HT1080 (cell line): Measurements from ENCODE around the gene LMTK2. TPM values are rescaled to one million over a fixed set of nuclear protein-coding genes. Genes with fewer than 3 reads are reported as not detected.

ENCODE experiments used
- DNase-seq: peaks from one replicate; pipeline ENCODE4 v3.0.0-alpha.2; 2015; ENCODE audit warnings: low read depth
- polyA plus RNA-seq, 2 experiments: library from polyadenylated mRNA; depleted of rRNA; stranded (reverse); fragments of >200 nt; gene quantifications; 2 replicates each; pipeline ENCODE4 v1.2.3, GENCODE V29; 2015
- total RNA-seq: library from RNA; depleted of rRNA; stranded (reverse); fragments of >200 nt; shearing (Covaris generic); gene quantifications from 2 replicates; pipeline ENCODE4 v1.2.3, GENCODE V29; 2014; rRNA removed

The LMTK2 gene
- 7.1 and 8.0 TPM in 2 replicates for total RNA-seq
- polyA plus RNA-seq (2015; cell fraction: cytosol; rRNA removed) = 6.1 and 7.6 TPM in 2 replicates
- polyA plus RNA-seq (2015; cell fraction: nucleus; rRNA removed) = 12.3 and 12.7 TPM in 2 replicates

- DNase-seq = peak; percentile 85
These were observed at the start of gene LMTK2 for GRCh38 chr7:98106647-98107312. Gene LMTK2, plus strand, starts transcription at chr7:98106862. Its CDS starts 316 bp downstream, at chr7:98107178.

DNA sequence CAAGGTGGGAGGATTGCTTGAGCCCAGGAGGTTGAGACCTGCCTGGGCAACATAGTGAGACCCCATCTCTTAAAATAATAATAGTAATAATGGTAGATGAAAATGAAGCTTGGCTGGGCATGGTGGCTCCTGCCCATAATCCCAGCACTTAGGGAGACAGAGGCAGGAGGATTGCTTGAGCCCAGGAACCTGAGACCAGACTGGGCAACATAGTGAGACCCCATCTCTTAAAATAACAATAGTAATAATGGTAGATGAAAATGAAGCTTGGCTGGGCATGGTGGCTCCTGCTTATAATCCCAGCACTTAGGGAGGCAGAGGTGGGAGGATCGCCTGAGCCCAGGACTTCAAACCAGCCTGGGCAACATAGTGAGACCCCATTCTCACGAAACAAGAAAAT lies 49.5 kb upstream of the LMTK2 start:
- no peak for DNase-seq

- DNase-seq = no peak
These were observed 48.5 kb upstream of the LMTK2 start for GRCh38 chr7:98058186-98058585.

- DNase-seq = no peak
These were observed 42.4 kb upstream of the LMTK2 start for GRCh38 chr7:98064233-98064632.

GRCh38 chr7:98066208-98066607 lies 40.5 kb upstream of the LMTK2 start:
- DNase-seq = no peak

- DNase-seq = no peak
These were observed 39.6 kb upstream of the LMTK2 start for GRCh38 chr7:98066934-98067507.

DNA sequence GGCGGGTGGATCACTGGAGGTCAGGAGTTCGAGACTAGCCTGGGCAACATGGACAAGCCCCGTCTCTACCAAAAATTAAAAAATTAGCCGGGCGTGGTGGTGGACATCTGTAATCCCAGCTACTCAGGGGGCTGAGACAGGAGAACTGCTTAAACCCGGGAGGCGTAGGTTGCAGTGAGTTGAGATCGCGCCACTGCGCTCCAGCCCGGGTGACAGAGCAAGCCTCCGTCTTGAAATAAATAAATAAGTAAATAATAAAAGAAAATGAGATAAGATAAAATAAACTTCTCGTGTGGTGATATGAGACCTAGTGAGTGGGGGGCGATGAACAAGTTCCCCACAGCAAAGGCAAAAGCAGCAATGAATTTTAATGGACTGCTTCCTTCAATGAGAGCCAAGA lies 33.6 kb upstream of the LMTK2 start:
- no peak for DNase-seq

DNA sequence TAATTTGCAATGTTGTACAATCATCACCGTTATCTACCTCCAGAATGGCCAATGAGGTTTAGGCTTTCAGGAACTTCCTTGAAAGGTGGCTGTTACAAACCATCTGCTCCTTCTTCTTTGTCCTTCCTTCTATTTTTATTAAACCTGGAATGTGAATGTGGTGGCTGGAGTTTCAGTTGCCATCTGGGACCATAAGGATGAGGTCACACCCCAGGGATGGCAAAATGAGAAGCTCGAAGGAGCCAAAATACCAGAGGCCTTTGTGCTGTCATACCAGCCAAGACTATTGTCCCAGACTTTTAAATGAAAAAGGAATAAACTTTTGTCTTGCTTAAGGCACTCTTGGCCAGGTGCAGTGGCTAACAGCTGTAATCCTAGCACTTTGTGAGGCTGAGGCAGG lies 30.9 kb upstream of the LMTK2 start:
- DNase-seq = no peak

- no peak for DNase-seq
These were observed 28.9 kb upstream of the LMTK2 start for GRCh38 chr7:98077762-98078161.

GRCh38 chr7:98078197-98078870 lies 28.3 kb upstream of the LMTK2 start:
- no peak for DNase-seq

DNA sequence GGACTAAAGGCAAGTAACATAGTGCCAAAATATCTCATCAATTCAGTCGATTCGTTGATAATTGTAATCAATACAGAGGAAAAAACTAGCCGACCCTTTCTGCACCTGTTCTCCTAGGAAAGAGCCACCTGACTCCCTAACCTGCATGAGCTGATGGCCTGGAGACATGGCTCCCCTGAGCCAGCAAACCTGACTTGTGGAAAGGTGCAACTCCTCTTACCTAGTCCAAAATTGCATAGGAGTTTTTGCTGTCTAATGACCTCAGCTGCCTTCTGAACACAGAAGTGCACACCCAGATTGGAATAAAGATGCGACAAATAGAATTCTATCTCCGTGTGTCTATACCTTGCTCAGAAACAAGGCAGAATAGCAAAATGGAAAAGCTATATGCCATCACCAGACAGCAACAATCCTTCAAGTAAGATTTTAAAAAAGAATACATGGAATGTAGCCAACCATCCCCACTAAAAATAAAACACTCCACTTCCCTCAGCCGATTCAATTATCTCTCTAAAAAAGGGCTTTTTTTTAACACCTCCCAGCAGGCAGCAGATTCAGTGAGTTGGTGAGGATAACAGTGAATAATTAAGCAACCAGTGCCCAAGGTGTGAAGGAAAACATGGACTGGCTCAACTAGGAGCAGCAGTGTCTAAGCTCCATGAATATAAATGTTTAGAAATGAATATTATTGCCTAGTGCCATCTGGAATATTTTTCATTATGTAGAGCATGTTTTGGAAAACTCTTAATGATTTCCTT lies 26.6 kb upstream of the LMTK2 start:
- no peak for DNase-seq

- no peak for DNase-seq
These were observed 25.3 kb upstream of the LMTK2 start for GRCh38 chr7:98081319-98081718.

DNA sequence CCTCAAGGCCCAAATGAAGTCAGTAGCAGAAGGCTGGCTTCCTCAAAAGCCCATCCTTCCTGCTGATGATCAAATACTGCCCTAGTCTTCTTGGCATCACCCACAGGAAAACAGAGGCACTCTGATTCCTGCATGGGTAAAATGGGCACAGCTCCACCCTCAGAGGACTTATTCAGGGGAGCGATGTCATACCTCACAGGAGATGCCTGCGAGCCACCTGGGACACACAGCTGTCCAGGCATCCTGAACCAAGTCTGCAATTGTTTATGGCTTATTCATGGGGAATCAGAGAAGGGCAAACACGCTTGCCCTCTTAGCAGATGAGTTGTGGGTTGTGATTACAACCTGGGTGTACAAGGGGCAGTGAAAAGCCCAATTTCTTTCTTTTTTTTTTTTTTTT lies 22.0 kb upstream of the LMTK2 start:
- DNase-seq = no peak

DNA sequence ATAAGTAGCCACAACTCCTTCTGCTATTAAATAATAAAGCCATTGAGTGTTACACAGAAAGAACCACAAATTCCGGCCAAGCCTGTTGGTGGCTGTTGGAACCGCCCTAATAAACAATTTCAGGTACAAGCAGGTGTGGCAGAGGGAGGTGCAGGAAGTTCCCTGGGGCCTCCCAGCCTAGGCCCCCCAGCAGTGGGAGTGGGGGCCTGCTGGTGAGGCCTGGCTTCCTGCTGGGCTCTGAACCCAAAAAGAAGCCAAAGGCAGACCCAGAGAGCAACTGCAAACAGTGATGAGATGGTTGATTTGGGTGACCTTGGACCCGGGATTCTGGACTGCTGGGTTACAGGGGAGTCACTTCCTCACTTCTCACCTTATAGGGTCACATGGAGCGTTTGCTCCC lies 21.0 kb upstream of the LMTK2 start:
- no peak for DNase-seq

DNA sequence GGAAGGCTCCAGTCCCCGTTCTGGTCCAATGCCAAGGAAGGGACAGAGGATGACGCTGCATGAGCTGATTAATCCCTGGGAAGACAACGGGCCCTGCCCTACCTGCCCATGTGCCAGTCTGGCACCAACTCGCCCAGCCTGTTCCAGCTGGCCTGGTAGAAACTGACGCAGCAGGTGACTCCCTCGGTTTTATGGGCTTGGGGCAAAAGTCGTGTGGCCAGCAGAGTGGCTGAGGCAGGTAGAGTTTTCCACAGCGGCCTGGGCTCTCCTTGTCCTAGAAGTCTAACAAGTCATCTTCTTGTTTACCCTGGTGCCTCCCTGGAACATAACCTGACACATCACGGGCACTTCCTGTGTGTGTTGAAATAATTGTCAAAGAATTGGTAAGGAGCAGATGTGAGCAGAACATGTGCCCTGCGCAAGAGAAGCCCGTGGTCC lies 20.4 kb upstream of the LMTK2 start:
- DNase-seq = peak; percentile 39

DNA sequence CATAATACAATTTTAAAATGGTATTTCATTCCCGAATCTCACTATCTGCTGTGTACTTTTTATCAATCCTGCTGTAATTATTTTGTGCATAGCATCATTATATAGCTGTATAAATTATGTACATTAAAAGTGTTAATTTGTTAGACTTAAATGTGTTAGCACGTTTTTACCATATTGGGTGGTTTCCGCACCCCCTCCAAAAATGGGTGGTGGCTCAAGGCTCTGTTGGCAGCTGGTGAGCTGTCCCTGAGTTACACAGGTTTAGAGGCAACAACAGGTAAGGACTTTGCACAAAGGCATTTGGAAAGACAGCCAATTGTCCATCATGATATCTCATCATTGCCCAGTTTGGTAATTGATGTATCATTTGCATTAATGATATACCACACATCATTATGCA lies 18.6 kb upstream of the LMTK2 start:
- DNase-seq = no peak

DNA sequence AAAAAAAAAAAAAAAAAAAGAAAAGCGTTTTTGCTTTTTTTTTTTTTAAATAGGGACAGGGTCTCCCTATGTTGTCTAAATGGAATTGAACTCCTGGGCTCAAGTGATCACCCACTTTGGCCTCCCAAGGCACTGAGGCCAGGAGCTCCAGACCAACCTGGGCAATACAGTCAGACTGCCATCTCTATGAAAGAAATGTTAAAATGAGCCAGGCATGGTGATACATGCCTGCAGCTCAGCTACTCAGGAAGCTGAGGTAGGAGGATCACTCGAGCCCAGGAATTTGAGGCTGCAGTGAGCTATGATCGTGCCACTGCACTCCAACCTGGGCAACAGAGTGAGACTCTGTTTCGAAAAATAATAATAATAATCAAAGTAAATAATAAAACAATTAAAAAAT lies 16.5 kb upstream of the LMTK2 start:
- DNase-seq = peak; percentile 11

GRCh38 chr7:98091061-98091460 lies 15.6 kb upstream of the LMTK2 start:
- peak; percentile 57 for DNase-seq

- no peak for DNase-seq
These were observed 15.1 kb upstream of the LMTK2 start for GRCh38 chr7:98091523-98091922.

DNA sequence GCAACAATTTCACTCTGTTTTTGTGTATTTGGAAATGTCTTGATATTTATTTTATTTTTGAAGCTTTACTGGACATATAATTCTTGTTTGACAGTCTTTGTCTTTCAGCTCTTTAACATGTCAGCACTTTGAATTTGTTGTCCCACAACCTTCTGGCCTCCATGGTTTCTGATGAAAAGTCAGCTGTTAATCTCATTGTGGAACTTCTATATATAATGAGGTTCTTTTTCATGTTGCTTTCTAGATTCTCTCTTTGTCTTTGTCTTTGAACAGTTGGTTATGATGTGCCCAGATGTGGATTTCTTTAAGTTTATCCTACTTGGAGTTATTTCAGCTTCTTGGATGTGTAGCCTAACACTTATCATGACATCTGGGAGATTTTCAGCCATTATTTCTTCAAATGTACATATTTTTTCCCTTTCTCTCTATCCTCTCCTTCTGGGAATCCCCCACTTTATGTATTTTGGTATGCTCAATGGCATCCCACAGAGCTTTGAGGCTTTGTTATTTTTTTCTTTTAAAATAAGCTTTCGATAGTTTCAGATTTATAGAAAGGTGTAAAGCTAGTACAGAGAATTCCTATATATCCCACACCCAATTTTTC lies 9.5 kb upstream of the LMTK2 start:
- no peak for DNase-seq

DNA sequence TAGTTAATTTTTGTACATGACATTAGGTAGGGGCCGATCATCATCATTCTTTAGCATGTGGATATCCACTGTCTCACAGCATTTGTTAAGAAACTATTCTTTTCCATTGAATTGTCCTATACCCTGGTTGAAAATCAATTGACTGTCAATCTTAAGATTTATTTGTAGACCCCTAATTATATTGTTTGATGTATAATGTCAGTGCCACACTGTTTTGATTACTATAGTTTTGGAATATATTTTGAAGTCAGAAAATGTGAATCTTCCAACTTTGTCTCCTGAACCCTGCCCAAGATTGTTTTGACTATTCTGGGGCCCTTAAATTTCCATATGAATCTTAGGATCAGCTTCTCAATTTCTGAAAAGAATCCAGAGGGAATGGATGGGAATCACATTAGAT lies 6.6 kb upstream of the LMTK2 start:
- no peak for DNase-seq
